Measurements from ENCODE around the gene C1orf35. TPM values are rescaled to one million over a fixed set of nuclear protein-coding genes. Genes with fewer than 3 reads are reported as not detected.

Gene C1orf35
- polyA plus RNA-seq, 3 donors = 6.9 to 34.2 (median 10.6) TPM

DNA sequence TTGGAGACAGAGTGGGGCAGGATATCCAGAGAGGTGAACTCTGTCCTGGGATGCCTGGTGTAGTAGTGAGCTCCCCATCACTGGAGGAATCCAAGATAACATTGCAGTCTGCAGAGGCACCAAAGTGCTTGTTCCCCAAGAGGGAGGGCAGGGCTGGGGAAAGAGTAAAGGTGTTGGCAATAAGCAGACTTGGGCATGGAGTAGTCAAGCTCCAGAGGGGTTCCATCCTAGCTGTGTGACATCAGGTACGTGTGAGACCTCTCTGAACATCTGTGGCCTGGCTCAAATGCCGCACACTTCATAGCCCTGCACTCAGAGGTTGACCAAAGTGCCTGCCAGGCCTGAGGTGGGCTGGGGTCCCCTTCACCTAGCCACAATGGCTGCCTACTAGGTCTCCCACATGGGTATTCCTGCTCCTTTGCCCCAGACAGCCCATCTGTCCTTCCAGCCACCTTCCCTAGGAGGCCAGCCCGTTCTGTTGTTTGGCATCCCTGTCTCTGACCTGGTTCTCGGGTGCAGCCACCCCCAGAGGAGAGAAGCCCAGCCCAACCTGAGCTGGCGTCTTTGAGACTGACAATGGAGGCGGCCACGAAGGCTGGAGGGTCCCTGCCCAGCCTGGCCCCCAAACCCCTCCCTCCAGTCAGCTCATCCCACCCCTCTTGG is 23.4 kb downstream of the C1orf35 start:
- Mint-ChIP-seq H3K4me1 (peaks cover 25% of the 10 kb centered on the region), H3K4me3 (no peak overlapping the region), H3K27ac (no peak overlapping the region), H3K9me3 (peaks cover 0 to 2% (median 0%) of the 10 kb centered on the region in 7 donors), H3K36me3 (peaks cover 4 to 5% of the 10 kb centered on the region in 2 donors), H3K27me3 (ENCODE audit: low read depth in 3 of 3) (peaks cover 5 to 8% (median 7%) of the 10 kb centered on the region in 3 donors)
- H3K4me2 ChIP-seq (replicated peaks; ENCODE audit: extremely low read depth, low read length, poor library complexity, severe bottlenecking) = no peak overlapping the region
- H3K4me1 ChIP-seq (ENCODE audit: control insufficient read depth in 1 of 2, insufficient read depth in 2 of 2, low read length in 2 of 2) = peaks cover 22 to 24% of the 10 kb centered on the region in 2 donors
- no peak overlapping the region for H3K9ac ChIP-seq (ENCODE audit: insufficient read depth, low read length, poor library complexity, severe bottlenecking)
- no peak for TF ChIP-seq CTCF (IDR thresholded peaks at IDR 0.05)
- H3K27ac ChIP-seq (ENCODE audit: low read depth in 1 of 2, low read length in 2 of 2) = no peak overlapping the region
- no peak for DNase-seq
- 97% methylated on average over 6 of the region's 7 CpGs for WGBS (ENCODE audit: insufficient coverage)
- intact Hi-C loops (cut with micrococcal nuclease) = loop anchor here in 1 of 2 donors (5.0 kb wide), 1 partner anchor 43 kb away; no protein-coding TSS in a partner anchor
- H3K27me3 ChIP-seq (ENCODE audit: control insufficient read depth in 2 of 2, insufficient read depth in 2 of 2, low read length in 2 of 2) = no peaks in the 10 kb centered on the region
- peaks cover 54% of the 10 kb centered on the region for H3K79me2 ChIP-seq (ENCODE audit: insufficient read depth, low read length)
- H3K9me3 ChIP-seq (replicated peaks in 1 of 2; ENCODE audit: control insufficient read depth in 1 of 2, insufficient read depth in 1 of 2, low read length in 2 of 2) = no peaks in the 10 kb centered on the region
- no peaks in the 10 kb centered on the region for H3K36me3 ChIP-seq (replicated peaks in 1 of 2; ENCODE audit: control insufficient read depth in 1 of 2, insufficient read depth in 2 of 2, low read length in 2 of 2)
- no peak overlapping the region for H3K4me3 ChIP-seq (replicated peaks in 1 of 3; ENCODE audit: low read depth in 2 of 3, low read length in 3 of 3)
- H2AFZ ChIP-seq (ENCODE audit: insufficient read depth, low read depth, low read length, poor library complexity, severe bottlenecking) = no peak overlapping the region
- peaks cover 42% of the 10 kb centered on the region for H4K20me1 ChIP-seq (ENCODE audit: insufficient read depth, low read length)

DNA sequence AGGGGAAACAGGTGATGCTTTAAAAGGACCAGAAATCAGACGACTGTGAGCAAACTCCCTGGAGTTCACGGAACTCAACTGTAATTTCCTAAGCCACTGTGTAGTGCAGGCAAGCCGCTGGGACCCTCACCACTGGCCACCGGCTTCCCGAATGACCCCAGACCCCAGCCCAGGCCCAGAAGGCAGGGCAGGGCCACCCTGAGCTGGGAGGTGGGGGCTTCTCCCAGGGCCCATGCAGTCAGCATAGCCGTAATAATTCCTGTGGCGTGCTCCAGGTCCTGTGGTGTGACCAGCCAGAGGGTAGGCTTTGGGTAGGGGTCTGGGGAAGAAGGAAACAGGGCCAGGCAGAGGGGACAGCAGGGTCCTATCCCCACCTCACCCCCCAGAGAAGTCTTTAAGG is 24.1 kb downstream of the C1orf35 start:
- Histone ChIP-seq H3K27me3 (ENCODE audit: control insufficient read depth in 2 of 2, insufficient read depth in 2 of 2, low read length in 2 of 2) (no peaks in the 10 kb centered on the region), H3K9me3 (replicated peaks in 1 of 2; ENCODE audit: control insufficient read depth in 1 of 2, insufficient read depth in 1 of 2, low read length in 2 of 2) (no peaks in the 10 kb centered on the region), H3K9ac (ENCODE audit: insufficient read depth, low read length, poor library complexity, severe bottlenecking) (no peak overlapping the region), H3K4me2 (replicated peaks; ENCODE audit: extremely low read depth, low read length, poor library complexity, severe bottlenecking) (no peak overlapping the region), H3K36me3 (replicated peaks in 1 of 2; ENCODE audit: control insufficient read depth in 1 of 2, insufficient read depth in 2 of 2, low read length in 2 of 2) (no peaks in the 10 kb centered on the region), H3K79me2 (ENCODE audit: insufficient read depth, low read length) (peaks cover 47% of the 10 kb centered on the region), H2AFZ (ENCODE audit: insufficient read depth, low read depth, low read length, poor library complexity, severe bottlenecking) (no peak overlapping the region), H4K20me1 (ENCODE audit: insufficient read depth, low read length) (peaks cover 42% of the 10 kb centered on the region), H3K4me3 (replicated peaks in 1 of 3; ENCODE audit: low read depth in 2 of 3, low read length in 3 of 3) (no peak overlapping the region), H3K4me1 (ENCODE audit: control insufficient read depth in 1 of 2, insufficient read depth in 2 of 2, low read length in 2 of 2) (peaks cover 14 to 17% of the 10 kb centered on the region in 2 donors), H3K27ac (ENCODE audit: low read depth in 1 of 2, low read length in 2 of 2) (no peak overlapping the region)
- peaks cover 18% of the 10 kb centered on the region for H3K4me1 Mint-ChIP-seq
- no peaks in the 10 kb centered on the region for H3K36me3 Mint-ChIP-seq
- no peak for DNase-seq
- H3K9me3 Mint-ChIP-seq = peaks cover 0 to 2% (median 0%) of the 10 kb centered on the region in 7 donors
- TF ChIP-seq CTCF (IDR thresholded peaks at IDR 0.05) = no peak
- WGBS (ENCODE audit: insufficient coverage) = 94% methylated on average over 5 of the region's 7 CpGs
- no peak overlapping the region for H3K4me3 Mint-ChIP-seq
- H3K27ac Mint-ChIP-seq = no peak overlapping the region
- intact Hi-C loops (cut with micrococcal nuclease) = loop anchor here in 1 of 2 donors (5.0 kb wide), 1 partner anchor 43 kb away; no protein-coding TSS in a partner anchor
- H3K27me3 Mint-ChIP-seq (ENCODE audit: low read depth in 3 of 3) = peaks cover 6 to 12% (median 8%) of the 10 kb centered on the region in 3 donors

Data from CD14-positive monocyte (primary cell).